GM12891 (cell line): ENCODE measurements around the gene SMARCC2.
"Not testable (repeated sequence)": the region's sequence is repeated elsewhere in the genome, so short reads cannot be mapped to it uniquely, and the experiment has no call there.

Source experiments
- DNase-seq: peaks from one replicate; pipeline ENCODE4 v3.0.0; 2011; ENCODE audit warnings: low spot score; ENCODE audit not compliant: insufficient read length
- FAIRE-seq: peaks from 2 replicates; lab custom pipeline; 2011; peaks lifted over from hg19 to GRCh38; lab: Jason Lieb, UNC
- PAX5 ChIP-seq: IDR thresholded peaks from 2 replicates; pipeline ENCODE4 v1.6.1; 2011; ENCODE audit warnings: low read length, moderate library complexity, mild to moderate bottlenecking; ENCODE audit not compliant: insufficient read depth, severe bottlenecking
- POLR2A ChIP-seq: IDR thresholded peaks from 2 replicates; pipeline ENCODE4 v1.6.1; 2011; ENCODE audit warnings: low read depth, low read length, control low read depth
- POLR2AphosphoS5 ChIP-seq: IDR thresholded peaks from 2 replicates; pipeline ENCODE4 v1.6.1; 2011; ENCODE audit warnings: low read depth, low read length, control low read depth
- POU2F2 ChIP-seq: IDR thresholded peaks from 2 replicates; pipeline ENCODE4 v1.6.1; 2011; ENCODE audit warnings: low read depth, mild to moderate bottlenecking, control low read depth, low read length, moderate library complexity
- SPI1 ChIP-seq: IDR thresholded peaks from 2 replicates; pipeline ENCODE4 v1.6.1; 2011; ENCODE audit warnings: low read depth, low read length, control low read depth
- TAF1 ChIP-seq: IDR thresholded peaks from 2 replicates; pipeline ENCODE4 v1.6.1; 2011; ENCODE audit warnings: low read depth, low read length, control low read depth

SMARCC2 gene

GRCh38 chr12:56213878-56214277 lies 24.6 kb upstream of the SMARCC2 start:
- DNase-seq (no peak), FAIRE-seq (no peak)
- TF ChIP-seq PAX5 (no peak), SPI1 (no peak), POLR2AphosphoS5 (no peak), TAF1 (no peak), POU2F2 (no peak), POLR2A (no peak)

- TF ChIP-seq POLR2AphosphoS5, result no peak
- no peak for TF ChIP-seq TAF1
- no peak for TF ChIP-seq POU2F2
- TF ChIP-seq POLR2A, result no peak
- no peak for TF ChIP-seq SPI1
- no peak for TF ChIP-seq PAX5
- no peak for FAIRE-seq
- no peak for DNase-seq
Measured at GRCh38 chr12:56212361-56212760, 23.1 kb upstream of the SMARCC2 start.

GRCh38 chr12:56208006-56208405 lies 18.7 kb upstream of the SMARCC2 start:
- FAIRE-seq, result no peak
- TF ChIP-seq SPI1 (no peak), TAF1 (no peak), POLR2AphosphoS5 (no peak), POLR2A (no peak), POU2F2 (no peak), PAX5 (no peak)
- no peak for DNase-seq

DNA sequence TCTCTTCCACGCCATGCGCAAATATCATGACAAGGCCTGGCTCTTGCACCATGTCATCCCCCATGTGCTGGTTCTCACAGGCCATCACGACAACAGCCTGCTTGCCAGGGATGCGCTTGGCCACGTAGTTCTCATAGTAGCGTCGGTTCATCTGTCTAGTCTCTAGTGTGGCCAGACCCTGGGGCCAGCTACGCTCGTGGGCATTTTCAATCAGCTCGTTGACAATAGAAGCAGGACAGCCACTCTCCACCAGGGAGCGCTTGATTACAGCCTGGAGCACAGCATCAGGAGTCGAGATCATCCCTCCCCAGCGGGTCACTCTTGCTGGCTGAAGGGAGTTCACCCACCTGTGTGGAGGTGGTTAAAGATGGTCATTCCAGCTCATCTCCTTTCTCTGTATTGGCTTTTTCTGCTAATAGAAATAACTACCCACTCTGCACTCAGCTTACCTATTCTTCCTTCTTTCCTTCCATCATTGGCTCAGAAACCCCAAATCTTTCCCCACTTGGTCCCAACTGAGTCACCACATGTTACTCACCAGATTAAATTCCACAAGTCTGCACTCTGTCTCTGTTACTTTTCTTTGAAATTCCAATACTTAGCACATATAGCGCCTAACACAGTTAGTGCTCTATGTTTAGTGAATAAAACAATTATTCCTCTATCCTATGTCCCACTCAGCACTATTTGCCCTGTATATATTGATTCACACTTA lies 17.3 kb upstream of the SMARCC2 start:
- no peak for TF ChIP-seq SPI1
- TF ChIP-seq POLR2AphosphoS5, result no peak
- no peak for TF ChIP-seq TAF1
- no peak for TF ChIP-seq POLR2A
- DNase-seq (no peak), FAIRE-seq (peak; percentile 33)

GRCh38 chr12:56205445-56205844 lies 16.2 kb upstream of the SMARCC2 start:
- FAIRE-seq (no peak), DNase-seq (no peak)
- TF ChIP-seq PAX5 (no peak), POLR2A (no peak), POLR2AphosphoS5 (no peak), TAF1 (no peak), POU2F2 (no peak), SPI1 (no peak)

DNA sequence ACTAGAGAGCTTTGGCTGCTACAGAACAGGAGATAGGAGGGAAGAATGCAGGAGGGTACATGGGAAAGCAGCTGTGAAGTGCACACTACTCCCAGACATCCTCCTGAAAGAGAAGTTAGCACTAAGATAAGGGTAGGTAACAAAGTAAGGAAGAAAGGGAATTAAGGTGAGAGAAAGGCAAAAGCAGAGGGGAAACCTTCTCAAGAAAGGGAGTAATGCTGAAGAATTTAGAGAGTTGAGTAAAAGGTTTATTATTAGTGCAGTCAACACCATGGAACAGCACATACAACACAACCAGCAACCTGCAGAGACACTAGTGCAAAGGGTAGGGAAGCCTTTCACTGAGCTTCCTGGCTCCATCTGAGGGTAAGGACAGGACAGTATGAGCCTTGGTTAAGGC lies 15.0 kb upstream of the SMARCC2 start:
- no peak for DNase-seq
- no peak for FAIRE-seq
- no peak for TF ChIP-seq POU2F2
- no peak for TF ChIP-seq POLR2A
- no peak for TF ChIP-seq POLR2AphosphoS5
- no peak for TF ChIP-seq PAX5
- TF ChIP-seq SPI1, result no peak
- TF ChIP-seq TAF1, result no peak

DNA sequence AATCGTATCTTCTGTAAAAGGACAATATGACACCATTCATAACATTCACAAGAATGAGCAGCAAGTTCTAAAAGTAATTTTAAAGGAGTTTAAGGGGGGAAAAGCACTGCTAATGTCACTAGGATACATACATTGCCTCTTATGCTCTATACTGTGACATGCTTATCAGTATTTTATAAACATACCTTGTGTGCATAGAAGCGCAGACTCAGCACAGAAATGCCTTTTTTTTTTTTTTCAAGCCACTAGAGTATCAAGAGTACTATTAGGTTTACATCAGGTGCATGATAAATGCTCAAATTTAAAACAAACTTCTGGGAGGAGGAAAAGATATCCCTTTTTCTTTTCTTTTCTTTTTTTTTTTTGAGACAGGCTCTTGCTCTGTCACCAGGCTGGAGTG lies 13.6 kb upstream of the SMARCC2 start:
- FAIRE-seq, result no peak

GRCh38 chr12:56202366-56202765 lies 13.1 kb upstream of the SMARCC2 start:
- FAIRE-seq (no peak), DNase-seq (no peak)
- TF ChIP-seq TAF1 (no peak), SPI1 (no peak)

More for the DNA sequence above, 13.6 kb upstream of the SMARCC2 start:
- no peak for DNase-seq
- no peak for TF ChIP-seq SPI1
- no peak for TF ChIP-seq TAF1
- TF ChIP-seq PAX5, result no peak

- FAIRE-seq (no peak), DNase-seq (no peak)
- TF ChIP-seq SPI1 (no peak), TAF1 (no peak), POU2F2 (no peak), POLR2AphosphoS5 (no peak), POLR2A (no peak), PAX5 (no peak)
Measured at GRCh38 chr12:56198836-56199235, 9.6 kb upstream of the SMARCC2 start.

- TF ChIP-seq POU2F2 (no peak), SPI1 (no peak), POLR2AphosphoS5 (no peak)
- DNase-seq (no peak), FAIRE-seq (no peak)
Measured at GRCh38 chr12:56197921-56198635, 8.8 kb upstream of the SMARCC2 start.

- not testable (repeated sequence) for DNase-seq, FAIRE-seq
Measured at GRCh38 chr12:56196818-56197550, 7.7 kb upstream of the SMARCC2 start.
